AG04450 (cell line): ENCODE measurements around the gene ZNF189. TPM values are rescaled to one million over a fixed set of nuclear protein-coding genes. Genes with fewer than 3 reads are reported as not detected.

ENCODE experiments used
- CTCF ChIA-PET: fragments of 300-600, 350-600 bp; formaldehyde crosslinking; extraction: SDS; loops from one replicate; lab custom pipeline; 2022; ENCODE audit warnings: antibody characterized with exemption, inconsistent platforms; lab: Charles Lee
- POLR2A ChIA-PET: fragments of 350-600 bp; formaldehyde crosslinking; extraction: SDS; loops from one replicate; lab custom pipeline; 2021; ENCODE audit warnings: antibody characterized with exemption, inconsistent platforms; lab: Yijun Ruan, JAX
- DNase-seq: peaks from one replicate; pipeline ENCODE4 v3.0.0-alpha.2; 2011; ENCODE audit warnings: low read depth, low spot score
- H3K27ac ChIP-seq: one replicate; pipeline ENCODE4 v1.5.1; 2012; ENCODE audit warnings: low read depth, low read length, control low read depth
- H3K27me3 ChIP-seq: one replicate; pipeline ENCODE4 v1.6.0; 2012; ENCODE audit warnings: low read length; ENCODE audit not compliant: control insufficient read depth, insufficient read depth
- H3K4me3 ChIP-seq: 2 replicates; pipeline ENCODE4 v1.5.1; 2011; ENCODE audit warnings: mild to moderate bottlenecking, low read depth, low read length, control low read depth
- H3K9me3 ChIP-seq: 2 replicates; pipeline ENCODE4 v1.5.1; 2012; ENCODE audit warnings: low read length; ENCODE audit not compliant: control insufficient read depth, insufficient read depth
- CTCF ChIP-seq: IDR thresholded peaks from 2 replicates; pipeline ENCODE4 v1.5.1; 2011; ENCODE audit warnings: low read depth, low read length, control low read depth, inconsistent platforms
- polyA plus RNA-seq: library from polyadenylated mRNA; depleted of rRNA; stranded (reverse); fragments of >200 nt; gene quantifications from 2 replicates; pipeline ENCODE4 v1.2.3, GENCODE V29; 2011

Gene ZNF189
- polyA plus RNA-seq, 1 experiment, result 13.2 TPM

GRCh38 chr9:101417977-101418376 is 19.3 kb downstream of the ZNF189 start:
- peaks cover 2% of the 10 kb centered on the region; the same call in 1 of the 2 replicates for H3K9me3 ChIP-seq
- CTCF ChIA-PET, result no interaction called here
- no peak for DNase-seq
- H3K4me3 ChIP-seq, result no peak overlapping the region
- no peaks in the 10 kb centered on the region for H3K27me3 ChIP-seq
- POLR2A ChIA-PET, result no interaction called here
- H3K27ac ChIP-seq, result no peak overlapping the region
- no peak for TF ChIP-seq CTCF

- ChIA-PET POLR2A (no interaction called here), CTCF (no interaction called here)
- H3K4me3 ChIP-seq, result no peak overlapping the region
- no peak for TF ChIP-seq CTCF
- peaks cover under 1% of the 10 kb centered on the region; the same call in 1 of the 2 replicates for H3K9me3 ChIP-seq
- no peaks in the 10 kb centered on the region for H3K27me3 ChIP-seq
- DNase-seq, result no peak
- no peak overlapping the region for H3K27ac ChIP-seq
These were observed 20.1 kb downstream of the ZNF189 start for GRCh38 chr9:101418518-101419430.

GRCh38 chr9:101419863-101420262 is 21.2 kb downstream of the ZNF189 start:
- DNase-seq, result no peak
- CTCF ChIA-PET, result interaction anchor here (1.5 kb wide), 1 partner anchor 32 kb away, joined by 3 read pairs; no protein-coding TSS in a partner anchor
- H3K9me3 ChIP-seq, result no peaks in the 10 kb centered on the region
- no peak overlapping the region for H3K4me3 ChIP-seq
- POLR2A ChIA-PET, result no interaction called here
- peaks cover 3% of the 10 kb centered on the region for H3K27me3 ChIP-seq
- no peak overlapping the region for H3K27ac ChIP-seq
- TF ChIP-seq CTCF, result no peak

- Histone ChIP-seq H3K4me3 (no peak overlapping the region), H3K9me3 (no peaks in the 10 kb centered on the region), H3K27ac (no peak overlapping the region), H3K27me3 (peaks cover 3% of the 10 kb centered on the region)
- ChIA-PET POLR2A (no interaction called here), CTCF (interaction anchor here (0.9 to 1.6 kb wide), 2 partner anchors 27 to 37 kb away, joined by 3 to 5 read pairs; no protein-coding TSS in a partner anchor)
- TF ChIP-seq CTCF, result no peak
- no peak for DNase-seq
These were observed 23.0 kb downstream of the ZNF189 start for GRCh38 chr9:101421653-101422065.

GRCh38 chr9:101427358-101427757 is 28.7 kb downstream of the ZNF189 start:
- CTCF ChIA-PET, result no interaction called here
- no peaks in the 10 kb centered on the region for H3K9me3 ChIP-seq
- no peak for TF ChIP-seq CTCF
- H3K4me3 ChIP-seq, result no peak overlapping the region
- DNase-seq, result no peak
- H3K27ac ChIP-seq, result no peak overlapping the region
- H3K27me3 ChIP-seq, result peaks cover 3% of the 10 kb centered on the region
- POLR2A ChIA-PET, result interaction anchor here (0.8 kb wide), 1 partner anchor 29 kb away, joined by 3 read pairs; the partner anchor contains the start of genes MRPL50 and ZNF189
